GM06990 (cell line): Measurements from ENCODE around the gene COPS8.

Experiments
- DNase-seq: peaks from one replicate; pipeline ENCODE4 v3.0.0-alpha.2; 2011; ENCODE audit not compliant: insufficient read length; ENCODE audit errors: extremely low read depth
- H3K27me3 ChIP-seq: replicated peaks from 2 replicates; pipeline ENCODE4 v1.6.0; 2011; ENCODE audit warnings: low read length; ENCODE audit not compliant: control insufficient read depth, insufficient read depth
- H3K36me3 ChIP-seq: 2 replicates; pipeline ENCODE4 v1.5.1; 2011; ENCODE audit warnings: low read length; ENCODE audit not compliant: control insufficient read depth, insufficient read depth
- H3K4me3 ChIP-seq: replicated peaks from 2 replicates; pipeline ENCODE4 v1.5.1; 2011; ENCODE audit warnings: low read depth, mild to moderate bottlenecking, control low read depth, low read length
- TF ChIP-seq, protein P1 (sequence below): IDR thresholded peaks from 2 replicates; pipeline ENCODE4 v1.5.1; 2011; ENCODE audit warnings: low read length, control low read depth, mild to moderate bottlenecking, inconsistent platforms; ENCODE audit not compliant: insufficient read depth, poor library complexity, severe bottlenecking

The COPS8 gene

DNA sequence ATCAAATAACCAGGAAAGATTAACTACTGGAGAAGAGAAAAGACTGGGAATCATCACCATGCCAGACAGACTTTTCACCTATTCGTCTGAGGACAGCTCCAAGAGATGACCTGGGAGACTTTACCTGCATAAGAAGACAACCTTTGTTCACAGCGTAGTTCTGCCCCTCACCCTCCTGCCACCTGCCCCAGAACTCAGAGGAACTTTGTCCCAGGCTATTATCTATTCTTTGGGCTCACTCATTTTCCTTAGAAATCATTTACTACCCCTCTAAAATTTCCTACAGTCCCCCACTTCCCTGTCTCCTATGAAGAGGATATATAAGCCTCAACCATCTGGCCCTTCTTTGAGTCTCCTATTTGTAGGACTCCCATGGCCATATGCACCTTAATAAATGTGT is 19.3 kb upstream of the COPS8 start:
- no peaks in the 10 kb centered on the region; the same call in 1 of the 2 replicates for H3K27me3 ChIP-seq
- H3K36me3 ChIP-seq: no peaks in the 10 kb centered on the region
- TF ChIP-seq, protein P1, sequence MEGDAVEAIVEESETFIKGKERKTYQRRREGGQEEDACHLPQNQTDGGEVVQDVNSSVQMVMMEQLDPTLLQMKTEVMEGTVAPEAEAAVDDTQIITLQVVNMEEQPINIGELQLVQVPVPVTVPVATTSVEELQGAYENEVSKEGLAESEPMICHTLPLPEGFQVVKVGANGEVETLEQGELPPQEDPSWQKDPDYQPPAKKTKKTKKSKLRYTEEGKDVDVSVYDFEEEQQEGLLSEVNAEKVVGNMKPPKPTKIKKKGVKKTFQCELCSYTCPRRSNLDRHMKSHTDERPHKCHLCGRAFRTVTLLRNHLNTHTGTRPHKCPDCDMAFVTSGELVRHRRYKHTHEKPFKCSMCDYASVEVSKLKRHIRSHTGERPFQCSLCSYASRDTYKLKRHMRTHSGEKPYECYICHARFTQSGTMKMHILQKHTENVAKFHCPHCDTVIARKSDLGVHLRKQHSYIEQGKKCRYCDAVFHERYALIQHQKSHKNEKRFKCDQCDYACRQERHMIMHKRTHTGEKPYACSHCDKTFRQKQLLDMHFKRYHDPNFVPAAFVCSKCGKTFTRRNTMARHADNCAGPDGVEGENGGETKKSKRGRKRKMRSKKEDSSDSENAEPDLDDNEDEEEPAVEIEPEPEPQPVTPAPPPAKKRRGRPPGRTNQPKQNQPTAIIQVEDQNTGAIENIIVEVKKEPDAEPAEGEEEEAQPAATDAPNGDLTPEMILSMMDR: no peak
- no peak for DNase-seq
- H3K4me3 ChIP-seq: no peak overlapping the region

- TF ChIP-seq, protein P1: no peak
- no peak for DNase-seq
- Histone ChIP-seq H3K4me3 (no peak overlapping the region), H3K36me3 (no peaks in the 10 kb centered on the region), H3K27me3 (no peaks in the 10 kb centered on the region; the same call in 1 of the 2 replicates)
Measured at GRCh38 chr2:237068005-237068576, 17.6 kb upstream of the COPS8 start.

DNA sequence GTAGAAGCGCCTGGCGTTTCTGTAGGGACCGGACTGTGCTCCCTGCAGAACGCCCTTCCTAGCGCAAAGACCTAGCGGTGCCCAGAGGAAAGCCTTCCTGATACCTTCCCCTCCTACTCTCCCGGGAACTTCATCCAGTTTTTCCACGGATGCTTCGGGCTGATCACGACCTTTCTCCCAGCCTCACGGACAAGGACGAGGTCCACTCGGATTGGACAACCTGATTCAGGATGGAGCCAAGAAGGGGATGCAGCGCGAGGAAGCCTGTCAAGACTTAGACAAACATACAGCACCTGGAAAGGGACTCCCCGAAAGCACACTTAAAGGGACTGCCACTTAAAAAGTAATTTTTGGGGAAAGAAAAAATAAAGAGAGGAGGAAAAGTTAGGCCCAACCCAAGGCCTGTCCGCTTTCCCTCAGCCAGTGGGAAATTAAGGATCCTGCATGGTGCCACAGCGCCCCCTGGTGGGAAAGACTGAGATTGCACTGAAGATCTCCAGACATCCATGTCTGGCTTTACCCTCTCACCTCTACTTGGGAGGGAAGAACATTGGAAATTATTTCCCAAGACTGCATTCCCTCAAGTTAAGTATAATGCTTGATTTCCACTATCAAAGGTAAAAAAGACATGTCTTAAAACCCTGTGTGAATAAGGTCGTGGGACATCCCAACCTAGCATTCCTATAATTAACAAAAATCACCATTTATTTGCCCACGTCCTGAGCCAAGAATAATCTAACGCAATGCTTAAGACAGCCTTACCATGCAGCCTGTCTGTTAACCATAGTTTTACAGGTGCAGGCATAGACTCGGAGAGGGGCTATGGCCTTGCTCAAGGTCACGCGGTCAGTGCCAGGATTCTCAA is 13.4 kb upstream of the COPS8 start:
- TF ChIP-seq, protein P1: peak; percentile 95
- Histone ChIP-seq H3K36me3 (no peaks in the 10 kb centered on the region), H3K27me3 (no peaks in the 10 kb centered on the region; the same call in 1 of the 2 replicates), H3K4me3 (no peak overlapping the region)
- DNase-seq: no peak

DNA sequence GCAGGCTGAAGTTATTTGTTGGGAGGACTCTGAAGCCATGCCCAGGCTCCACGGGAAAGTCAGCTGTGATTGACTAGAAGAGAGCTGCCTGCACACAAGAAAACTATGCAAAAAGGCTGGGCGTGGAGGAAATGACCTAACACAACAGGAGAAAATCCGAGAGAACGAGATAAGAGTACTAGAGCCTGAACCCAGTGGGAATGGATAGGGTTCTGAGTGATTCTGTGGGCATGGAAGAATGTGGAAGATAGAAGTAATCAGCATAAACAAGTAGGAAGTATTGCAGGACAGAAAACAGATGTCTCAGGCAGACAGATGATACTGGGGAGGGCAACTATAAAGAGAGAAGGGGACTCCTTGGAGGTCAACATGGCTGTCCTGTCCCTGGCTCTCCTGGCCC is 12.1 kb upstream of the COPS8 start:
- Histone ChIP-seq H3K4me3 (no peak overlapping the region), H3K27me3 (no peaks in the 10 kb centered on the region), H3K36me3 (no peaks in the 10 kb centered on the region)
- TF ChIP-seq, protein P1: no peak
- DNase-seq: no peak

- TF ChIP-seq, protein P1: no peak
- Histone ChIP-seq H3K4me3 (no peak overlapping the region), H3K27me3 (no peaks in the 10 kb centered on the region), H3K36me3 (no peaks in the 10 kb centered on the region)
- no peak for DNase-seq
Measured at GRCh38 chr2:237074211-237074993, 11.3 kb upstream of the COPS8 start.
